DND-41 (cell line): ENCODE results near the gene RAB4A.

Source experiments
- ATAC-seq: fragments of 200-7000 bp; cut with Tn5 transposase; 3 replicates; pipeline ENCODE4 v1.9.1; 2021; ENCODE audit warnings: low read depth; ENCODE audit not compliant: insufficient read depth
- DNase-seq: peaks from one replicate; pipeline ENCODE4 v3.0.0-alpha.2; 2020
- H2AFZ ChIP-seq: 2 replicates; pipeline ENCODE4 v1.6.0; 2012; ENCODE audit warnings: low read depth, low read length
- H3K27ac ChIP-seq: 2 replicates; pipeline ENCODE4 v1.5.1; 2012; ENCODE audit warnings: low read length, inconsistent platforms
- H3K27me3 ChIP-seq: fragments of 200-600 bp; sonication (generic); 2 replicates; pipeline ENCODE4 v1.6.0; 2012; ENCODE audit warnings: low read length, mild to moderate bottlenecking, inconsistent platforms; ENCODE audit not compliant: insufficient read depth, poor library complexity
- H3K36me3 ChIP-seq: 2 replicates; pipeline ENCODE4 v1.5.1; 2012; ENCODE audit warnings: low read length, inconsistent platforms; ENCODE audit not compliant: insufficient read depth
- H3K4me1 ChIP-seq: 2 replicates; pipeline ENCODE4 v1.5.1; 2012; ENCODE audit warnings: mild to moderate bottlenecking, low read length; ENCODE audit not compliant: insufficient read depth
- H3K4me2 ChIP-seq: 2 replicates; pipeline ENCODE4 v1.6.0; 2012; ENCODE audit warnings: mild to moderate bottlenecking, moderate library complexity, low read length, inconsistent platforms; ENCODE audit not compliant: insufficient read depth
- H3K4me3 ChIP-seq, 2 experiments: fragments of 200-600 bp in 1 of 2; shearing (Covaris generic) in 1 of 2; 2 replicates each; pipeline ENCODE4 v1.5.1; 2012 to 2016; ENCODE audit warnings: inconsistent platforms in 2 of 2, low read length in 2 of 2, mild to moderate bottlenecking in 2 of 2, low read depth in 1 of 2, moderate library complexity in 1 of 2
- H3K79me2 ChIP-seq: 2 replicates; pipeline ENCODE4 v1.6.0; 2012; ENCODE audit warnings: low read length, inconsistent platforms; ENCODE audit not compliant: insufficient read depth
- H3K9ac ChIP-seq: 2 replicates; pipeline ENCODE4 v1.6.0; 2012; ENCODE audit warnings: low read depth, mild to moderate bottlenecking, inconsistent platforms, low read length, moderate library complexity
- H3K9me3 ChIP-seq: 2 replicates; pipeline ENCODE4 v1.5.1; 2012; ENCODE audit warnings: low read length, moderate library complexity, mild to moderate bottlenecking, inconsistent platforms; ENCODE audit not compliant: insufficient read depth, severe bottlenecking
- H4K20me1 ChIP-seq: 2 replicates; pipeline ENCODE4 v1.6.0; 2012; ENCODE audit warnings: low read length; ENCODE audit not compliant: insufficient read depth
- EZH2 ChIP-seq: IDR thresholded peaks from 3 replicates; pipeline ENCODE4 v1.6.1; 2012; ENCODE audit warnings: borderline replicate concordance, low read depth, mild to moderate bottlenecking, moderate library complexity, low read length, inconsistent platforms; ENCODE audit not compliant: severe bottlenecking
- TF ChIP-seq, protein P1 (sequence below): IDR thresholded peaks from 2 replicates; pipeline ENCODE4 v1.5.1; 2012; ENCODE audit warnings: borderline replicate concordance, low read length, moderate library complexity, mild to moderate bottlenecking; ENCODE audit not compliant: poor library complexity, severe bottlenecking; ENCODE audit errors: extremely low read depth

RAB4A gene

GRCh38 chr1:229258031-229258756 lies 12.7 kb upstream of the RAB4A start:
- Histone ChIP-seq H3K4me3 (no peak overlapping the region), H3K4me2 (no peak overlapping the region), H3K79me2 (no peaks in the 10 kb centered on the region), H3K36me3 (no peaks in the 10 kb centered on the region), H3K9me3 (no peaks in the 10 kb centered on the region), H3K27ac (no peak overlapping the region), H4K20me1 (no peaks in the 10 kb centered on the region), H3K27me3 (no peaks in the 10 kb centered on the region), H2AFZ (no peak overlapping the region), H3K9ac (no peak overlapping the region; the same call in 1 of the 2 replicates), H3K4me1 (peaks cover 27% of the 10 kb centered on the region)
- peak; percentile 70 for ATAC-seq
- peak; percentile 68 for DNase-seq
- TF ChIP-seq EZH2, result no peak
- TF ChIP-seq, protein P1, sequence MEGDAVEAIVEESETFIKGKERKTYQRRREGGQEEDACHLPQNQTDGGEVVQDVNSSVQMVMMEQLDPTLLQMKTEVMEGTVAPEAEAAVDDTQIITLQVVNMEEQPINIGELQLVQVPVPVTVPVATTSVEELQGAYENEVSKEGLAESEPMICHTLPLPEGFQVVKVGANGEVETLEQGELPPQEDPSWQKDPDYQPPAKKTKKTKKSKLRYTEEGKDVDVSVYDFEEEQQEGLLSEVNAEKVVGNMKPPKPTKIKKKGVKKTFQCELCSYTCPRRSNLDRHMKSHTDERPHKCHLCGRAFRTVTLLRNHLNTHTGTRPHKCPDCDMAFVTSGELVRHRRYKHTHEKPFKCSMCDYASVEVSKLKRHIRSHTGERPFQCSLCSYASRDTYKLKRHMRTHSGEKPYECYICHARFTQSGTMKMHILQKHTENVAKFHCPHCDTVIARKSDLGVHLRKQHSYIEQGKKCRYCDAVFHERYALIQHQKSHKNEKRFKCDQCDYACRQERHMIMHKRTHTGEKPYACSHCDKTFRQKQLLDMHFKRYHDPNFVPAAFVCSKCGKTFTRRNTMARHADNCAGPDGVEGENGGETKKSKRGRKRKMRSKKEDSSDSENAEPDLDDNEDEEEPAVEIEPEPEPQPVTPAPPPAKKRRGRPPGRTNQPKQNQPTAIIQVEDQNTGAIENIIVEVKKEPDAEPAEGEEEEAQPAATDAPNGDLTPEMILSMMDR, result peak; percentile 91

GRCh38 chr1:229258757-229259060 lies 12.2 kb upstream of the RAB4A start:
- TF ChIP-seq, protein P1, result no peak
- TF ChIP-seq EZH2, result no peak
- H3K27ac ChIP-seq, result no peak overlapping the region
- H2AFZ ChIP-seq, result no peak overlapping the region
- H3K4me2 ChIP-seq, result no peak overlapping the region
- peaks cover 21% of the 10 kb centered on the region for H3K4me1 ChIP-seq
- no peak overlapping the region; the same call in 1 of the 2 replicates for H3K9ac ChIP-seq
- no peaks in the 10 kb centered on the region for H3K36me3 ChIP-seq
- no peak for DNase-seq
- no peaks in the 10 kb centered on the region for H3K9me3 ChIP-seq
- no peaks in the 10 kb centered on the region for H3K79me2 ChIP-seq
- H4K20me1 ChIP-seq, result no peaks in the 10 kb centered on the region
- no peak for ATAC-seq
- no peak overlapping the region for H3K4me3 ChIP-seq
- no peaks in the 10 kb centered on the region for H3K27me3 ChIP-seq

GRCh38 chr1:229260297-229260696 lies 10.6 kb upstream of the RAB4A start:
- H4K20me1 ChIP-seq, result no peaks in the 10 kb centered on the region
- H2AFZ ChIP-seq, result no peak overlapping the region
- DNase-seq (no peak), ATAC-seq (no peak)
- no peak overlapping the region for H3K4me2 ChIP-seq
- peaks cover 10% of the 10 kb centered on the region for H3K4me1 ChIP-seq
- H3K9ac ChIP-seq, result no peak overlapping the region
- H3K9me3 ChIP-seq, result no peaks in the 10 kb centered on the region
- H3K79me2 ChIP-seq, result no peaks in the 10 kb centered on the region
- no peak overlapping the region for H3K4me3 ChIP-seq
- H3K27me3 ChIP-seq, result no peaks in the 10 kb centered on the region
- no peaks in the 10 kb centered on the region for H3K36me3 ChIP-seq
- TF ChIP-seq, protein P1, result no peak
- no peak for TF ChIP-seq EZH2
- H3K27ac ChIP-seq, result no peak overlapping the region

GRCh38 chr1:229262239-229262638 lies 8.7 kb upstream of the RAB4A start:
- H3K27me3 ChIP-seq, result no peaks in the 10 kb centered on the region
- no peak for ATAC-seq

More at GRCh38 chr1:229262239-229262638, 8.7 kb upstream of the RAB4A start:
- TF ChIP-seq, protein P1, result no peak
- TF ChIP-seq EZH2, result no peak
- Histone ChIP-seq H3K27ac (no peak overlapping the region), H3K4me2 (no peak overlapping the region), H3K9me3 (no peaks in the 10 kb centered on the region), H3K9ac (no peak overlapping the region), H3K79me2 (no peaks in the 10 kb centered on the region), H3K4me3 (no peak overlapping the region), H3K36me3 (no peaks in the 10 kb centered on the region), H3K4me1 (peaks cover 10% of the 10 kb centered on the region), H4K20me1 (no peaks in the 10 kb centered on the region), H2AFZ (no peak overlapping the region)
- no peak for DNase-seq
